CD4-positive, alpha-beta T cell treated with Interleukin-1 beta for 1 hour (primary cell): Measurements from ENCODE around the gene NDUFB7.
"Not testable (repeated sequence)": the region's sequence is repeated elsewhere in the genome, so short reads cannot be mapped to it uniquely, and the experiment has no call there.

Experiments used
- DNase-seq, 2 donors: peaks; one replicate each; pipeline ENCODE4 v3.0.0-alpha.2; 2020 to 2022

Gene NDUFB7

DNA sequence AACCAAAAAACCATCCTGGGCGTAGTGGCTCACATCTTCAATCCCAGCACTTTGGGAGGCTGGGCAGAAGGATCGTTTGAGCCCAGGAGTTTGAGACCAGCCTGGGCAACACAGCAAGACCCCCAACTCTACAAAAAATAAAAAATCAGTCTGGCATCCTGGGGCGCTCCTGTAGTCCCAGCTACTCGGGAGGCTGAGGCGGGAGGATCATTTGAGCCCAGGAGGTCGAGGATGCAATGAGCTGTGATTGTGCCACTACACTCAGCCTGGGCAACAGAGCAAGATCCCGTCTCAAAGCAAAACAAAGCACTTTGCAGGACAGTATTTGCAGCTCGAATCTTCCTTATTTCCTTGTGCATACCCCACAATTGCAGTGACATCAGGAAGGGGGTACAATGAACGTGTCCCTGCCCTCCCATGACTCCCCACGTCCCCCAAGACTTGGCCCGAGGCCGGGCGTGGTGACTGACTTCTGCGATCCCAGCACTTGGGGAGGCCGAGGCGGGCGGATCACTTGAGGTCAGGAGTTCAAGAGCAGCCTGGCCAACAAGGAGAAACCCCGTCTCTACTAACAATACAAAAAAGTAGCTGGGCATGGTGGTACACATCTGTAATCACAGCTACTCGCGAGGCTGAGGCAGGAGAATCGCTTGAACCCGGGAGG is 870 bp downstream of the NDUFB7 start:
- no peak for DNase-seq

DNA sequence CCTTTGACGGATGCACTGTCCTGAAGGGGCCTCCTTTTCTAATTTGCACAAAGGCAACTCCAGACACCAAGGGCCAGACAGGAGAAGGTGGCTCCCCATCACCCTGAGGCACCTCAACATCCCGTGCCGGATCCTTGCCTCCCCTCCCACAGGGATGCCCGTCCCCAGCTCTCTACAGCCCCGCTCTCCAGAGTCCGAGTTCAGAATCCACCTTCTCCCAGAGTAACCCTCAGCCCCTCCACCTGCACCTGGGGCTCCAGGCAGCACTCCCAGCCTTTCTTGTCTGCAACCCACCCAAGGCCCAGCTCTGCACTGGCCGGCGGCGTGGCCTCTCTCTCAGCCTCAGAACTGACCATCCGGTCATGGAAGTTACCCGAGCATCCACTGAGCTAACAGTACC is 4.8 kb downstream of the NDUFB7 start:
- no peak for DNase-seq

- no peak for DNase-seq
Measured at GRCh38 chr19:14566712-14567077, 5.2 kb downstream of the NDUFB7 start.

DNA sequence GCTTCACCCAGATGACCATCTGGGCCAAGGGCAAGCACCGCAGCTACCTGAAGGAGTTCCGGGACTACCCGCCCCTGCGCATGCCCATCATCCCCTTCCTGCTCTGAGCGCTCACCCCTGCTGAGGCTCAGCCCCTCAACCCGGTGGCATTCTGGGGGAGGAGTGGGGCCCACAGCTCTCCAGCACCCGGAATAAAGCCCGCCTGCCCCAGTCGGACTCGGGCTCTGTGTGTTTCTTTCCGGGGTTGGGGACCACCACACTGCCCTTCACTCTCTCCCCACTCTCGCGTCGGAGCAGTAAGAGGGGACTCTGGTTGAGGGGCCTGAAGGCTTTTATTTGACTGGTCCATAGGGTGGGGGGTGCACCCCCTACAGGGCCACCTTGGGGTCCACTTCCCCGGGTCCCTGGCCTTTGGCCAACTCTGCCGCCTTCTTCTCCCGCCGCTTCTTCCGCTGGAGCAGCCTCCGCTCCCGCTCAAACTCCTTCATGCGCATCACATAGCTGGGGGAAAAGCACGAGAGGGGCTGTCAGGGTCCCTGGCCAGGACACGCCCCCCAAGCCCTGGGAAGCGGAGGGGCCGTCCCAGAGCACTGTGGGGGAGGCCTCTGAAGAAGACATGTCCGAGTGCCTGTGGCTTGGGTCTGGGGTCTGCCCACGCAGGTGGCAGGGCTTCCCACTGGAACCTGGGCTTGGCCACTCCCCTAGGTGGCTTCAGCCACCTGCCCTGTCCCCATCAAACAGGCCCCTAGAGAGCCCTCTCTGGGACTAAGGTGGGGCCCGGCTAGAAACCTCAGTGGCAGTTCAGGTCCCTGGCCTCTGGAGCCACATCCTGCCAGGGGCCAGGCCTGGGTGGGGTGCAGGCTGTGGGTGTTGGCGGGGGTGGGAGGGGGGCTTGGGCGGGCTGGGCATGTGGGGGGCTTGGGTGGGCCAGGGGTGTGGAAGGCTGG is 5.8 kb downstream of the NDUFB7 start:
- no peak for DNase-seq

DNA sequence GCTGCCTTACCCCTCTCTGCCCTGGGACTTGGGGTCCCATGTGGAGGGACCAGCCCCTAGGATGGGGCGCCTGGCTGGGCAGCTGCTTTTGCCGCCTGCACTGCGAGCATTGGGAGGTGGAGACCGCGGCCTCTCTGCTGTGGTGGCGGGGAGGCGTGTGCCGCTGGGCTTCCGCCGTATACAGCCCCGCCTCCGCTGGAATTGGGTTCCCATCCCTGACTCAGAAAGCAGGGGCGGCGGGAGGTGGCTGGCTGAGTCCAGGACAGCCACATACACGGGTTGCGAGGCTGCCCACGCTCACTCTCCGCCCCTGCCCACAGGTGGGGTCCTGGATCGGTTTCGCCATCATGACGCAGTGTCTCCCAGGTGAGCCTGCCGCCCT is 6.6 kb downstream of the NDUFB7 start:
- no peak for DNase-seq

- not testable (repeated sequence) for DNase-seq
Measured at GRCh38 chr19:14564652-14565297, 7.1 kb downstream of the NDUFB7 start.

GRCh38 chr19:14563989-14564651 is 7.7 kb downstream of the NDUFB7 start:
- DNase-seq: peak; percentile 54 to 59

GRCh38 chr19:14563590-14563926 is 8.3 kb downstream of the NDUFB7 start:
- no peak for DNase-seq

DNA sequence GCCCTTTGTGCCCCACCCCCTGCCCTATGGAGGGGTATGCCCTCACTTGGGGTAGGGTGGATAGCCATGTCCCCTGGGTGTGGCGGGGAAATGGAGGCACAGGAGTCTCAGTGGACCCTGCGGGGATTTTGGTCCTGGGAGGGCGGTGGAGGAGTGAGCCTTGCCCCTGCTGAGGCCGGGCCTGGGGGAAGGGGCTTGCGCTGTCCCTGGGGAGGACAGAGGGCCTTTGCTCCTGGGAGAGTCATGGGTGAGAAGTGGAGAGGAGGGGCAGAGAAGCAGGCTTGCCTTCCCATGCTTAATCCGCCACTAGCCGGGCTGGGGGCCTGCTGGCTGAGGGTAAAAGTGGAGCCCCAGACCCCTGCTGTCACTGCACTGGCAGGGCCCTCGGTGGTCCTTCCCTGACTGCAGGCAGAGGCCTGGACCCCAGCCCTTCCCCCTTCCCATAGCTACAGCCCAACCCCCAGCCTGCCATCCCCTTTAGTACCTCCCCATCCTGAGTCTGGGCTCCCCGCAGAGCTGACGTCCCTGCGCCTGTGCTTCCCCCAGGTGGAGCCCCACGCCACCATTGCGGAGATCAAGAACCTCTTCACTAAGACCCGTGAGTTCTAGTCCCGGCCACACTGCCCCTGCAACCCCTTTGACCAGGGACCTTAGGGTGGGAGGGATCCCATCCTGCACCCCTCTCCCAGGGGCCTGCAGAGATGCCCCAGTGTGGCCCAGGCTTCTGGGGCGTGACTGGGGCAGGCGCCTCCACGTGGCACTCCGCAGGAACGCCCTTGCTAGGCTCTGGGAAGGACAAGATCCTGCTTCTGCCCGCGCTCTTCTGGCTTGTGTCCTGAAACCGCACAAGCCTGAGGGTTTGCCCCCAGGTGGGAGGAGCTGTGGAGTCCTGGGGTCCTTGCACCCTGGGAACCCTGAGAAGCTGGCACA is 8.9 kb downstream of the NDUFB7 start:
- no peak for DNase-seq

DNA sequence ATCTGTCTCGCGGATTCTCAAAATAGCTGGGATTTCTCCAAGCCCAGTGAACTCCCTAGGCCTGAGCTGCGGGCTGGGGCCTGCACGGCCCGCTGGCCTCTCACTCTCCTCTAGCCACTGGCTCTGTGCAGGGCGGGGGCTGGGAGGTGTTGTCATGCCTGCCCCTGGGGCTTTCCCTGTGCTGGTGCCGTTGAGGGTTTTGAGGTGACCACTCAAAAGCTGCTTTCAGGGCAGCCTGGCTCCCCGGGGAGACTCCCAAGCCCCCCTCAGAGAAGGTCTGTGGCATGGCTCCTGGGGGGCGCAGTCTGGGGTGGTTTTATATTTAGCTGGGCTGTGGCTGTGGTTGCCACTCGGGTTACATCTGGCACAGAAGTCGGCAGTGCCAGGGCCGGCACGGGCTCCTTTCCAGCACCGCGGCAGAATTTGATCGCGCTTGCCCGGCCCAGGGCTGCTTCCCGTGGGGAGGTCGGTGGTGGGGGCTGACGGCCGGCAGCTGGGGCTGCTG is 10.0 kb downstream of the NDUFB7 start:
- peak; percentile 40 to 59 for DNase-seq

DNA sequence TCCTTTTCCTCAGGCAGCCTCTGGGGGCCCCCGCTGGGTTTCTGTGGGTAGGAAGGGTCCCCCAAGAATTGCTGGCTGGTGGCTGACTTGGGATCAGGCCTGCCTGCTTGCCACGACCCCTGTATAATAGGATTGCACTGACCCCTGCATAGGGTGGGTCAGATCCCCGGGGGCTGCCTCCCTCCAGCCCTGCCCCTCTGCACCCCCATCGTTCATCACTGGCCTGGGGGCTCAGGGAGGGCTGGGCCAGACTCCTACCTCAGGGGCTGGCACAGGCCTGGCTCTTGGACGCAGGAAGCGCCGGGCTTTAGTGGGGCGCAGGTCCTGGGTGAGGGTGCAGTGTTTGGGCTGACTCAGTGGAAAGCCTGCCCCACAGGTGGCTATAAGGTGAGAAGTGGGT is 10.6 kb downstream of the NDUFB7 start:
- DNase-seq: no peak

- DNase-seq: no peak
Measured at GRCh38 chr19:14560776-14561108, 11.1 kb downstream of the NDUFB7 start.

- no peak for DNase-seq
Measured at GRCh38 chr19:14559916-14560775, 11.7 kb downstream of the NDUFB7 start.

DNA sequence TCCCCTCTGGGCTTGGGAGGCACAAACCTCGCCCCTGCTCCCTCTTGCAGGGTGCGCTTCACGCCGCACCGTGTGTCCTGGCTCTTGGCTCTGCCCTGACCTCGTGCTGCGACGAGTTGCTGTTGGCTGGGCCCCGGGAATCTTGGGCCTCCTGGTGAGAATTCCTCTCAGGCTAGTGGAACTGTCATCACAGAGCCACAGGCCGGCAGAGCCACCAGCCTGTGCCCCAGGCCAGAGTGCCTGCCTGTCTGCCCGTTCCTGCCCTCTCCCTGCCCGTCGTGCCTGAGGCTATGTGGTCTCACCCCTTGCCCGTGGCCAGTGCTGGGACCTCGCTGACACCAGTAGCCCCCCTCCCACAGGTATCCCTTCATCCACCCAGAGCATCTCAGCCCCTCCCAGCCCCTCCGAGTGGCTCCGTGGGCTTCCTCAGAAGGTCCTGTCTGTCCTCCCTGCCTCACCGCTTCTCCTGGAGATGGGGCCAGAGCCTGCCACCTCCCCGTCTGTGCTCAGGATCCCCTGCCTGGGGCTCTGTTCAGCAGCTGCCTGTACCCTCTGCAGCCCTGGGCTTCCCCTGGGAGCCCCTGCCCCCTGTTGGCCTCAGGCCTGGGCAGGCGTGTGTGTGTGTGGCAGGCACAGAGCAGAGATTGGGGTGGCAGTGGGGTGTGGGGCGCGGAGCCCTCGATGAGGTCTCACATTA is 13.3 kb downstream of the NDUFB7 start:
- DNase-seq: no peak

- peak; percentile 72 to 79 for DNase-seq
Measured at GRCh38 chr19:14556662-14557188, 15.1 kb downstream of the NDUFB7 start.

- DNase-seq: no peak
Measured at GRCh38 chr19:14555918-14556661, 15.8 kb downstream of the NDUFB7 start.

DNA sequence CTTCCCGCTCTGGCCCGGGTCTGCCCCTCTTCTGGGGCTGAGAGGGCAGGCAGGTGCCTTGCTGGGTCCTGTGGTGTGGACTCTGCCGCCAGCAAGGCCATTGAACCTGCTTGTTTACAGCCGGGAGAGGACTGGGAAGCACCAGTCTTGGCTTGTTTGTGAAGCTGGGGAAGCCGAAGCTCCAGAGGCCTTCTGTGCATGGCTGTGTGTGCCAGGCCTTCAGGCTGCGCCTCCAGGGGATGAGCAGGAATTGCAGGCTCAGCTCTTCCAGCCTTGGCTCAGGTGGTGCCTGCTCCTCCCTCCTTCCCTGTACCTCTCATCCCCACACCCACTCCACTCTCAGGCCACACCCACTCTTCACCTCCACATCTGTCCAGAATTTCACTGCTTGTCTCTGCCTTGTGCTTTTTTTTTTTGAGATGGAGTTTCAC is 17.5 kb downstream of the NDUFB7 start:
- DNase-seq: no peak

DNA sequence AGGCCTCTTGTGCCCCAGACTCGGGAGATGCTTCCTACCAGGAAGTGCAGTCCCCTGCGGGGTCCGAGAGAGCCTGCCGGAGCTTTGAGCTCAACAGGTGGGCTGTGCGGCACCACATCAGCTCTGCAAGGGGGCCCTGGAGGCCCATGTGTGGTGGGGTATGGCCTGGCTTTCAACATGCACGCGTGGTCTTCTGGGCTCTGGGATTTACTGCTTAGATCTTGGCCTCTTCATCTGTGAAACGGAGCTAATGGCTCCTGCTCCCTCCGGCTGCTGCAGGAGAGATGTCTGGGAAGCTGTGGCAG is 18.0 kb downstream of the NDUFB7 start:
- DNase-seq: no peak
